Stimulated activated CD8-positive, alpha-beta memory T cell treated with anti-CD3 and anti-CD28 coated beads, Interleukin-15, amount 100 ng/mL, for 48 hours (primary cell): ENCODE results near the gene FMR1.

Experiments
- DNase-seq, 2 donors: peaks; one replicate each; pipeline ENCODE4 v3.0.0-alpha.2; 2020; ENCODE audit warnings: low read depth in 2 of 2

Gene FMR1

DNA sequence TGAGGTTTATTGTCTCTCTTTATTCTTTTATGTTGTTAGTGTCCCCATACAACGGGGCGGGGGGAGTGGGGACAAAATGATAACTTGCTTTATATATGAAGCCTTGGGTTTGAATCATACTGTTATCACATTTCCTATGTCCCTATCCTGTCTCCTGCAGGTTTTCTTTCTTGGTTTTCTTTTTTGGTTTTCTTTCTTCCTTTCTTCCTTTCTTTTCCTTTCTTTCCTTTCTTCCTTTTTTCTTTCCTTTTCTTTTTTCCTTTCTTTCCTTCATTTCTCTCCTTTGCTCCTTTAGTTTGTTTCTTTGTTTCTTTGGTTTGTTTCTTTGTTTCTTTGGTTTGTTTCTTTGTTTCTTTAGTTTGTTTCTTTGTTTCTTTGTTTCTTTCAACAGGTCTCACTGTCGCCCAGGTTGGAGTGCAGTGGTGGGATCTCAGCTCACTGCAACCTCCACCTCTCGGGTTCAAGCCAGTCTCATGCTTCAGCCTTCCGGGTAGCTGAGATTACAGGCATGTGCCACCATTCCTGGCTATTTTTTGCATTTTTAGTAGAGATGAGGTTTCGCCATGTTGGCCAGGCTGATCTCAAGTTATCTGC, 4.8 kb downstream of the FMR1 start:
- DNase-seq, result no peak

DNA sequence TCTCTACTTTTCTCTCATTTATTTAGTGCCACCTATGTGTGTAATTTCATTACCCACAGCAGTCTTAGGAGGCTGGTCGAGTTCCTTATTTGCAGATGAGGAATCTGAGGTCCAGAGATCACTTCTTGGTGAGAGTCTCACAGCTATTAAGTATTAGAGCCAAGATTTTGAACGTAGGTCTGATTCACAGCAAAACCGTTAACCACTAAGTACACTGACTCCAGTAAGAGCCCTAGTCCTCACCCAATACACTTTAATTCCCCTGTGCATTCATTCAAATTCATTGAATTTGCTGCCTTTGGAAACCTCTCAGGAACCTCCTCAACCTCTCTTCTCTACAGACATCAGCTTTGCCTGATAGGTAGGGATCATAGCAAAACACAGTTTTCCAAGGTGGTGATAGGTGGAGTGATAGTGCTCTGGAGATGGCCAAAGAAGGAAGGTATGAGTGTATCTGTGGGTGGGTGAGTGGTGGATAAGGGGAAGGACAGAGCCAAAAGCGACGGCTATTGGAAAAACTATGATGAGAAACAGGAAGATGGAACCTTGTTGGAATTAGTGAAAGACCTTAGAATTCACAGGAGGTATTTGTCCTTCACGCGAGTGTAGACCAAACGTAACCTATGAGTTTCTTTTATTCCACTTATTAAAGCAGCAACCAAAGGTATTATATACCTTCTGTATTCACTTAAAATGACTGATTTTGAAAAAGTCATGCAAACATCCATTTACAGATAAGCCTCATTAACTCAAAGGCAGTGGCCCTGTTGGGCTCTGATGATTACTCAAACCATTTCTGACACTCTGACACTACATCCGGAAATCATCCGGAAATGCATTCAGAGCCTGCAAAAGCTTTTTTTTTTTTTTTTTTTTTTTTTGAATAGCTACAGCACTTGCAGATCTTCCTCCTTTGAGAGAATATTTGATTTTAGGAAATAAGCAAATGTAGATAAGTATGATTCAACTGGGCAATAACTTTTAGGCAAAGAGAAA, 6.3 kb downstream of the FMR1 start:
- no peak for DNase-seq

DNA sequence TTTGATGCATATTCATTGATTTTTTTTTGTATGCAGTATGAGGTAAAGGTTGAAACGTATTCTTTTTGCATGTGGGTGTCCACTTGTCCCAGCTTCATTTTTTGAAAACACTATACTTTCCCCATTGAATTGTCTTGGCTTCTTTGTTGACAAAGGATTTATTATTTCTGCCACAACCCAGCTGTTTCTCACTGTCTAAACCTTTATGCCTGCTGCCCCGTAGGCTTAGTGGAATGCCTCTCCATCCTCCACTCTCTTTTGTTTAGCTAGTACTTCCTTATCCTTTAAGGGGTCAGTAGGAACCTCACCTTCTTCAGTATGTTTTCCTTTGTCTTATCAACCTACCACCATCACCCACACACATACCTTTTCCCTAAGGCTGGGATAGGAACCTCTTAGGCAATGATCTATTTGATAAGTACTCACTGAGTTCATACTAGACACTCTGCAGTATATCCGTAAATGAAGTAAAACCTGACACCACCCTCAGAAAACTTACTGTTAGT, 8.5 kb downstream of the FMR1 start:
- DNase-seq, result no peak

DNA sequence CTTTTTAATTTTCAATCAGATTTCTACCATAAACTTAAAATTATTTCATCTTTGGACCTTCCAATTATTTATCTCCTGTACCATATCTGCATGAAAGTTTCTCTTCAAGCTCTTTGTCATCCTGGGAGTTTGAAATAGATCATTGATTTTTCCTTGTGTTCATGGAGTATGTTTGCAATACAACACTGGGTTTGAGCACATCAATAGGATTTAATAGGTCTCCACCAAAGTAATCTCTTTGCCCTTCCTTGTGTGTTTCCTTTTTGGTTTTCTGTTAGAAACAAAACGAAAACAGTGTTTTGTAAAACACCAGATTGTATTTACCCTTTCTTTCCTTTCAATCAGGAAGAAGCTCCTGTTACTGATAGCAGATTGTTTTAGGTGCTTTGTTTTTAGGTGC, 11.9 kb downstream of the FMR1 start:
- DNase-seq, result no peak

DNA sequence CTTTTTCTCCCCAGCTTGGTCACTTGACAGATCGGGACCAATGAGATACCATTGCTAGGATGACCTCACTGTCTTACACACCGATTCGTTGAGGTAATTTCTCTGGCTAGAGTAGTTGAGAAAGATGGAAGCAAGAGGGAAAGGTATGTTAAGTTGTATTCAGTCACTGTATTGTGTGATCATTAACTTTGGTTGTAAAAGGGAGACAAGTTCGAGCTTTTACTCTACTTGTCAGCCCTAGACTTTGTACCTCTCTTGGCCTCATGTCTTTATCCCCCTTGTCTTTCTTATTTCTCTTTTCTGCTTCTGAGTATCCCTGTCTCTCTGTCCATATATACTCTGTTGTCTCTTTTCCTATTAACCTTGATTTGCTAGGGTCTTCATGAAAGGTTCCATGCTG, 15.5 kb downstream of the FMR1 start:
- DNase-seq, result no peak

DNA sequence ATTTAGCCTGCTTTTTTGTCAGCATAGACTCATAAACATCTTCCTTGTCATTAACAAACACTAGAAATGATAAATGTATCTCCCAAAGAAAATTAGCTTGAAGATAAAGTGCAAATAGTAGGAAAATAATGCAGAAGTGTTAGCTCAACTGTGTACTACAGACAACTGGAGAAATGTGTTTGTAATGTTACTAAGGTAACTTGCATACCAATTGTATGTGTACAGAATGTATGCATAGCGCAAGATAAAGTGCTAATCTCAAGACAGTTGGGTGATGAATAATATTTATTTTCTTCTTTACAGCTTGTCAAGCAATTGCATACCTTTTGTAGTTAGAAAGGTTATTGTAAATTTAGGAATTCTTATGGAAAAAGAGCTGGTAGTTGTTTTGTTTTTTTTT, 22.1 kb downstream of the FMR1 start:
- no peak for DNase-seq

DNA sequence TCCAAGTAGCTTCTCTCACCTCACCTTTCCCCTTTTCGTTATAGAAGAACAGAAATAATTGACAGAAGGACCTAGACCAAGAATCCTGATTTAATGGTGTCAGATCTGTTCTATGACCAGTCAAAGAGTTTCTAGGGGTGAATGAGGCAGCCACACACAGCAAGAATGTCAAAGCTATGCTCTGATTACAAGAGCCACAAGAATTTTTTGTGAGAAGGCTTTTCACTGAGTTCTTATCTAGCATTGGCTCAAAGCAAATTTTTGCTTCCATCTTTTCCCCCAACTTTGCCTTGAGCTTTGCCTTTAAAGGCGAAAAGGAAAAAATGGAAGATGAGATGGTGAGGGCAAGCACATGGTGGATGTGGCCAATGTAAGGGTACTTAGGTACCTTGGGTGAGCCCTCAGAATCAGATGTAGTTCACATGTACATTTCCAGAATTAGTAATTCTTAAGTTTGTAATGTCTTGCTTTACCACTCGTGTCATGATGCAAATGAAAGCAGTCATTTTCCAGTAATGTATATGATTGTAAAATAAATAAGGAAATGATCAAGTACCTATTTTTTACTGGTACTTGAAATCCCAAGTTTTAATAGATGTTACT, 23.5 kb downstream of the FMR1 start:
- no peak for DNase-seq

DNA sequence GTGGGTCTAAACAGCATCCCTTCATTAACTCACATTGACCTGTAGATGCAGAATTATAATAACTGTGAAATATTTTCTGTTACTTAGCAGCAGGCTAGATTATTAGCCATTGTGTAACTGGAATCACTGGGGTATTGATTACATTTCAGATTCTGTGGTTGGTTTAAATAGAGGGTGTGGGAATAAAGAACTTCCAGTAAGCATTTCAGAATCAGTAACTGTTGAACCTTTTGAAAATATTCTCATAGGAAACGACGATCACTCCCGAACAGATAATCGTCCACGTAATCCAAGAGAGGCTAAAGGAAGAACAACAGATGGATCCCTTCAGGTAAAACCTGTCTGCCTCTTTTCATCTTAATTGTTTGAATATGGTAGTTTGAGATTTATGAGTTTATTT, 33.6 kb downstream of the FMR1 start:
- DNase-seq, result no peak

DNA sequence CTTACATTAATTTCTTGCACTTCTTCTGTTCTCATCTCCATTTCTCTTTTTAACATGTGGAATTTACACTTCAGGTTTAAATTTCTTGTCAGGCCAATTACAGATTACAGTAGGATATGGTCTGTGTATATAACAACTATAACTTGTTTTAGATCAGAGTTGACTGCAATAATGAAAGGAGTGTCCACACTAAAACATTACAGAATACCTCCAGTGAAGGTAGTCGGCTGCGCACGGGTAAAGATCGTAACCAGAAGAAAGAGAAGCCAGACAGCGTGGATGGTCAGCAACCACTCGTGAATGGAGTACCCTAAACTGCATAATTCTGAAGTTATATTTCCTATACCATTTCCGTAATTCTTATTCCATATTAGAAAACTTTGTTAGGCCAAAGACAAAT, 36.8 kb downstream of the FMR1 start:
- no peak for DNase-seq

DNA sequence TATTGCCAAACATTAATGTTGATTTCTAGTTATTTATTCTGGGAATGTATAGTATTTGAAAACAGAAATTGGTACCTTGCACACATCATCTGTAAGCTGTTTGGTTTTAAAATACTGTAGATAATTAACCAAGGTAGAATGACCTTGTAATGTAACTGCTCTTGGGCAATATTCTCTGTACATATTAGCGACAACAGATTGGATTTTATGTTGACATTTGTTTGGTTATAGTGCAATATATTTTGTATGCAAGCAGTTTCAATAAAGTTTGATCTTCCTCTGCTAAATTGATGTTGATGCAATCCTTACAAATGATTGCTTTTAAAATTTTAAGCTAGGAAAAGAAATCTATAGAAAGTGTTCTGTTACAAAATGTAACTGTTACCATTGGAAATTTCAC, 38.6 kb downstream of the FMR1 start:
- no peak for DNase-seq

DNA sequence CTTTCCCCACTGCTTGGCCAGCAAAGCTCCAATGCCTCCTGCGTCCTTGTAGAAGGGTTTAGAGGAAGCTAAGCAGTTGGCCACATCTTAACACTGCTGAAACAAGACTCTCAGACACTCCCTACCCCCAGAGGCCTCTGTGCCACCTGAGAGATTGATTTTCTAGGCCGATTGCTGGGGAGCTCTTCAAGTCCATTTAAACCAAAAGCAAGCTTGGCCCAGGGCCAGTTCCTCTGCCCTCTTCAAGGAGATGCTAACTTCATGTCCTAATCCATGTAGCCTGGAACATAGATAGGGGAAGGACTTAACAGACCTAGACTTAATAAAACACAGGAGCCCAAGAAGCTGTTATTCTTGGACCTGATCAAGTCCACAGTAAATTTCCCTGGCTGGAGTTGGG, 42.3 kb downstream of the FMR1 start:
- no peak for DNase-seq

DNA sequence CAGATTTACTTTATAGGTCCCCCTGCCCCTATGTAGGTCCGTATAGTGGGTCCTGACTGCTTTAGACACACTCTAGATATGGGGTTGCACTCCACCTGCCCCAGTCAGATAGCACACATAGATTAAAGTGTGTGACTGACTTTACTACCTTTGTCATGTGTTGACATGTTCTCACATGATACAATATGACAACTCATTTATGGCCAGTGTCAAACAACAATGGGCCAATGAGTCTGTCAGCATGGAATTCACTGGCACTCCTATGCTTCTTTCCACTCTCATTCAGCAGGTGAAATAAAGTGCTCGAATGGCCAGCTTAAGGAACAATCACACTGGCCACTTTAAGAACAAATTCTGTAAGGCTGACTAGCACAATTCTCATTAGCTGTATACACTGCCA, 45.6 kb downstream of the FMR1 start:
- DNase-seq, result no peak

DNA sequence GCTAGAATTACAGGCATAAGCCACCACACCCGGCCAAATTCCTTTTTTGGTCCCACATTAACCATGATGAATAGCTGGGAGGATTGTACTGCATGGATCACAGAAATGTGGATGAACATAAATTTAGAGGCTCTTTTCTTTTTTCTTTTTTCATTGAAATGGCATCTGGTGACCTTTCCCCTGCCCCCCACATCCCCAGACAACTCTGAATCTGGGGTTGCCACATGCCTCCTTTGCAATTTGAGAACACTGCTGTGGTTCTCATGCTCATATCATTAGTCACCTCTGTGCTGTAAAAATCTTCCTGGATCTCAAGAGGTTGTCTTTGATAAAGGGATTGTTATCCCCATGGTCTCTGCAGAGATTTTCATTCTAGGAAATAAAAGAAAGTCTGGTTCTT, 46.6 kb downstream of the FMR1 start:
- DNase-seq, result no peak

DNA sequence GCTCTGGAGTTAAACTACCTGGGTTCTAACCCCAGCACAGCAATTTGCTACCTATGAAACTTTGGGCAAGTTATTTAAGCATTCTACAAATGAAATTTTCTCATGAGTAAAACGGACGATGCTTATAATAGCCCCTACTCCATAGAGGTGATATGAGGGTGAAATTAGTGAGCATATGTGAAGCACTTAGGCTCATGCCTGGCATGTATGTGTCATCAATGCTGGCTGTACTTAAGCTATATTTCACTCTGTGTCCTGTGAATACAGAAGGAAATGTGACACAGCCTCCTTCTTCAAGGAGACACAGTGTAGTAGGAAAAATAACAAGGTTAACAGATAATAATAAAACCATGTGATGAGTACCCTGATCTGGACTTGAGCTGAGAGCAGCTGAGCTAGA, 49.0 kb downstream of the FMR1 start:
- no peak for DNase-seq

DNA sequence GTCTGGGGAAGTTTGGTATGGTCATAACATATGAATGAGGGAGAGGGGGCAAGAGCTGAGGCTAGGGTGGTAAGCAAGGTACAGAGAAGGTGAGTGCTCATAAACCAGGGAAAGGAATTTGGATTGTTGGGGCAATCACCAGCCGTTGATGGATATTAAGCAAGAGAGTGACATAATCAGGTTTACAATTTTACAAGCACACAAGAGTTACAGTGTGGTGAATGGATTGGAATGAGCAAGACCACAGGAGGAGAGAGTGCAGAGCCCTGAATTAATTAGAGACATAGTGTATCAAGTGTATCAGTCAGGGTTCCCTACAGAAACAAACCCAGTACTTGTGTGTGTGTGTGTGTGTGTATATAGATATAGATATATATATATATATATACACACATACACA, 50.8 kb downstream of the FMR1 start:
- no peak for DNase-seq

DNA sequence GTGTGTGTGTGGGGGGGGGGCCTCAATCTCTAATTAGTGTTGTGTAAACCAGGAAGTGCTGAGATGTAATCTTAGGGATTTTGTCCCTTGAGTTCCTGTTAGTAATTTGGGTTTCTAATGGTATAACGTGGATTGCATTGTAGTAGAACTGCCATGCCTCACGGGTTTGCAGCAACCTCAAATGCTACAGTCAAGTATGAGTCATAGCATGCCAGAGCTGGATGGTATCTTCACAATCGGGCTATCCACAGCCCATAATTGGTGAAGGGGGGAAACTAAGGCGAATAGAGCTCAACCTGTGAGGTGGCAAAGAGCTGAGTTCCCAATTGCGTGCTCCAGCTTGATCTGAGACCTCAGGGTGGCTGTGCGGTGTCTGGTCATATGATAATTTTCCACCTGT, 67.2 kb downstream of the FMR1 start:
- DNase-seq, result no peak

DNA sequence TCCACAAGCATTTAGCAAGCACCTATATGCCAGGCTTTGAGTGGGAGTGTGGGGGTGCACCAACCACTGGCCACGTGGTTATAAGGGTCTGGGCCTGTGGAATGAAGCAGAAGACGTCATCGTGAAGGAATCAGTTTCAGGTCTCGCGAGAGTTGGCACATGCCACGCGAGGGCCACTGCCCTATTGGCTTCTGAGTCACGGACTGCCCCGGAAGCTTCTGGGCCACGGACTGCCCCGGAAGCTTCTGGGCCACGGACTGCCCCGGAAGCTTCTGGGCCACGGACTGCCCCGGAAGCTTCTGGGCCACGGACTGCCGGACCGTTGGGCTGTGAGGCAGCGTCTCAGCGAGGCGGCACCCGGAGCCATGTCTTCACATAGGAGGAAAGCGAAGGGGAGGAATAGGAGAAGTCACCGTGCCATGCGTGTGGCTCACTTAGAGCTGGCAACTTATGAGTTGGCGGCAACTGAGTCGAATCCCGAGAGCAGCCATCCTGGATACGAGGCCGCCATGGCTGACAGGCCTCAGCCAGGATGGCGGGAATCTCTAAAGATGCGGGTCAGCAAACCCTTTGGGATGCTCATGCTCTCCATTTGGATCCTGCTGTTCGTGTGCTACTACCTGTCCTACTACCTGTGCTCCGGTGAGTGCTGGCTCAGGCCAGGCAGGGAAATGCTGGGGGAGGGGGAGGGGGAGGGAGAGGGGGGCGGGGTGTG, 69.5 kb downstream of the FMR1 start, which contains the start of gene FMR1NB:
Gene FMR1NB, plus strand, starts transcription at position 300 of the 715 bp plus-strand sequence. Its CDS starts 66 bp downstream, at position 366.
- no peak for DNase-seq
